Endodermal cell (in vitro differentiated cells): ENCODE results near the gene CD19. TPM values are rescaled to one million over a fixed set of nuclear protein-coding genes. Genes with fewer than 3 reads are reported as not detected.

Experiments used
- DNase-seq: peaks from one replicate; pipeline ENCODE4 v3.0.0-alpha.2; 2017
- H3K27ac ChIP-seq: 2 replicates; pipeline ENCODE4 v1.5.1; 2013; ENCODE audit warnings: mild to moderate bottlenecking, low read depth, low read length, moderate library complexity
- H3K27me3 ChIP-seq: 2 replicates; pipeline ENCODE4 v1.6.1; 2013; ENCODE audit warnings: mild to moderate bottlenecking, low read length, moderate library complexity; ENCODE audit not compliant: insufficient read depth, control insufficient read depth, poor library complexity, severe bottlenecking
- H3K36me3 ChIP-seq: 2 replicates; pipeline ENCODE4 v1.7.0; 2013; ENCODE audit warnings: mild to moderate bottlenecking, low read length, moderate library complexity; ENCODE audit not compliant: control insufficient read depth, insufficient read depth
- H3K4me1 ChIP-seq: one replicate; pipeline ENCODE4 v1.7.0; 2013; ENCODE audit warnings: low read length; ENCODE audit not compliant: control insufficient read depth, insufficient read depth
- H3K4me3 ChIP-seq: 2 replicates; pipeline ENCODE4 v1.5.1; 2013; ENCODE audit warnings: mild to moderate bottlenecking, low read length, moderate library complexity
- H3K9ac ChIP-seq: 2 replicates; pipeline ENCODE4 v1.6.1; 2013; ENCODE audit warnings: mild to moderate bottlenecking, low read length, moderate library complexity; ENCODE audit not compliant: poor library complexity, severe bottlenecking; ENCODE audit errors: extremely low read depth
- H3K9me3 ChIP-seq: 2 replicates; pipeline ENCODE4 v1.6.1; 2013; ENCODE audit warnings: mild to moderate bottlenecking, low read length, moderate library complexity; ENCODE audit not compliant: control insufficient read depth
- H3K27ac Mint-ChIP-seq: 2 replicates; pipeline ENCODE4 v1.8.0; 2020; ENCODE audit warnings: mixed read lengths
- H3K27me3 Mint-ChIP-seq: 2 replicates; pipeline ENCODE4 v1.8.0; 2021; ENCODE audit warnings: mild to moderate bottlenecking, mixed read lengths; ENCODE audit not compliant: insufficient read depth
- H3K36me3 Mint-ChIP-seq: 2 replicates; pipeline ENCODE4 v1.8.0; 2020; ENCODE audit warnings: low read depth, mixed read lengths
- H3K4me1 Mint-ChIP-seq: 2 replicates; pipeline ENCODE4 v1.8.0; 2020; ENCODE audit warnings: mixed read lengths
- H3K4me3 Mint-ChIP-seq: 2 replicates; pipeline ENCODE4 v1.8.0; 2020; ENCODE audit warnings: mild to moderate bottlenecking, moderate library complexity, mixed read lengths
- H3K9me3 Mint-ChIP-seq: 2 replicates; pipeline ENCODE4 v1.8.0; 2020; ENCODE audit warnings: mild to moderate bottlenecking, mixed read lengths
- WGBS, 2 experiments: methylation state at CpG; one replicate each; pipeline versions ENCODE4 v1.1.5 to v1.1.7; 2013; ENCODE audit warnings: missing lambda C conversion rate in 2 of 2, mixed read lengths in 1 of 2; ENCODE audit not compliant: insufficient coverage in 1 of 2, insufficient read length in 1 of 2; 5-methylcytosine and 5-hydroxymethylcytosine counted together
- long read RNA-seq, 4 experiments: library from polyadenylated mRNA in 2 of 4; library from RNA in 1 of 4; library from capped mRNA in 1 of 4; stranded (forward) in 3 of 4; unstranded in 1 of 4; transcript quantifications; one replicate each; pipeline ENCODE4 v2.0.0, GENCODE V29; 2020 to 2021; ENCODE audit warnings: inconsistent platforms in 1 of 4
- polyA plus RNA-seq, 2 experiments: library from polyadenylated mRNA; stranded (reverse); fragments of 50-300 nt; gene quantifications; one replicate each; pipeline ENCODE4 v1.2.3, GENCODE V29; 2013
- total RNA-seq, 2 donors: library from RNA; stranded (reverse); fragmentation: NEBNext Ultra II Directional in 1 of 2; extraction: Animal tissue kit (Norgen Biotek cat#: 25700) in 1 of 2; gene quantifications; 2 replicates in 1 of 2; 3 replicates in 1 of 2; pipeline ENCODE4 v1.2.1, GENCODE V29; 2021
- TF ChIP-seq, protein P1 (sequence below): fragments of 200-600 bp; sonication (generic); conservative IDR thresholded peaks from 2 replicates; pipeline ENCODE4 v1.5.0; 2021; ENCODE audit warnings: antibody characterized with exemption, mild to moderate bottlenecking

The CD19 gene
- total RNA-seq: not detected
- polyA plus RNA-seq (2013, experiment 1 of 2): not detected
- polyA plus RNA-seq (2013, experiment 2 of 2): not detected
- long read RNA-seq, experiment 1: 0 reads
- long read RNA-seq, experiment 2: 0 reads
- long read RNA-seq, experiment 3: 0 reads
- long read RNA-seq, experiment 4: 0 reads

DNA sequence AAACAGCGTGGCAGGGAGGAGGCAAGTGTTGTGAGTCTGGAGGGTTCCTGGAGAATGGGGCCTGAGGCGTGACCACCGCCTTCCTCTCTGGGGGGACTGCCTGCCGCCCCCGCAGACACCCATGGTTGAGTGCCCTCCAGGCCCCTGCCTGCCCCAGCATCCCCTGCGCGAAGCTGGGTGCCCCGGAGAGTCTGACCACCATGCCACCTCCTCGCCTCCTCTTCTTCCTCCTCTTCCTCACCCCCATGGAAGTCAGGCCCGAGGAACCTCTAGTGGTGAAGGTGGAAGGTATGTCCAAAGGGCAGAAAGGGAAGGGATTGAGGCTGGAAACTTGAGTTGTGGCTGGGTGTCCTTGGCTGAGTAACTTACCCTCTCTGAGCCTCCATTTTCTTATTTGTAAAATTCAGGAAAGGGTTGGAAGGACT lies at the start of gene CD19:
Gene CD19, plus strand, starts transcription at position 171 of the 425 bp plus-strand sequence. Its CDS starts 30 bp downstream, at position 201.
- Mint-ChIP-seq H3K9me3 (no peaks in the 10 kb centered on the region), H3K36me3 (no peaks in the 10 kb centered on the region), H3K4me3 (no peak within 1 kb of the TSS), H3K4me1 (peaks cover 6% of the 10 kb centered on the region), H3K27ac (peak within 1 kb of the TSS; percentile 69), H3K27me3 (peaks cover 12% of the 10 kb centered on the region)
- no peaks in the 10 kb centered on the region for H3K27me3 ChIP-seq
- no peaks in the 10 kb centered on the region for H3K36me3 ChIP-seq
- peak within 1 kb of the TSS; percentile 44 for H3K27ac ChIP-seq
- no peaks in the 10 kb centered on the region for H3K4me1 ChIP-seq
- no peaks in the 10 kb centered on the region for H3K9me3 ChIP-seq
- TF ChIP-seq, protein P1, sequence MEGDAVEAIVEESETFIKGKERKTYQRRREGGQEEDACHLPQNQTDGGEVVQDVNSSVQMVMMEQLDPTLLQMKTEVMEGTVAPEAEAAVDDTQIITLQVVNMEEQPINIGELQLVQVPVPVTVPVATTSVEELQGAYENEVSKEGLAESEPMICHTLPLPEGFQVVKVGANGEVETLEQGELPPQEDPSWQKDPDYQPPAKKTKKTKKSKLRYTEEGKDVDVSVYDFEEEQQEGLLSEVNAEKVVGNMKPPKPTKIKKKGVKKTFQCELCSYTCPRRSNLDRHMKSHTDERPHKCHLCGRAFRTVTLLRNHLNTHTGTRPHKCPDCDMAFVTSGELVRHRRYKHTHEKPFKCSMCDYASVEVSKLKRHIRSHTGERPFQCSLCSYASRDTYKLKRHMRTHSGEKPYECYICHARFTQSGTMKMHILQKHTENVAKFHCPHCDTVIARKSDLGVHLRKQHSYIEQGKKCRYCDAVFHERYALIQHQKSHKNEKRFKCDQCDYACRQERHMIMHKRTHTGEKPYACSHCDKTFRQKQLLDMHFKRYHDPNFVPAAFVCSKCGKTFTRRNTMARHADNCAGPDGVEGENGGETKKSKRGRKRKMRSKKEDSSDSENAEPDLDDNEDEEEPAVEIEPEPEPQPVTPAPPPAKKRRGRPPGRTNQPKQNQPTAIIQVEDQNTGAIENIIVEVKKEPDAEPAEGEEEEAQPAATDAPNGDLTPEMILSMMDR: no peak
- H3K4me3 ChIP-seq: no peak within 1 kb of the TSS
- DNase-seq: no peak
- 93 to 96% methylated on average over 3 to 8 of the region's 10 CpGs for WGBS, 2 experiments
- H3K9ac ChIP-seq: no peak within 1 kb of the TSS

DNA sequence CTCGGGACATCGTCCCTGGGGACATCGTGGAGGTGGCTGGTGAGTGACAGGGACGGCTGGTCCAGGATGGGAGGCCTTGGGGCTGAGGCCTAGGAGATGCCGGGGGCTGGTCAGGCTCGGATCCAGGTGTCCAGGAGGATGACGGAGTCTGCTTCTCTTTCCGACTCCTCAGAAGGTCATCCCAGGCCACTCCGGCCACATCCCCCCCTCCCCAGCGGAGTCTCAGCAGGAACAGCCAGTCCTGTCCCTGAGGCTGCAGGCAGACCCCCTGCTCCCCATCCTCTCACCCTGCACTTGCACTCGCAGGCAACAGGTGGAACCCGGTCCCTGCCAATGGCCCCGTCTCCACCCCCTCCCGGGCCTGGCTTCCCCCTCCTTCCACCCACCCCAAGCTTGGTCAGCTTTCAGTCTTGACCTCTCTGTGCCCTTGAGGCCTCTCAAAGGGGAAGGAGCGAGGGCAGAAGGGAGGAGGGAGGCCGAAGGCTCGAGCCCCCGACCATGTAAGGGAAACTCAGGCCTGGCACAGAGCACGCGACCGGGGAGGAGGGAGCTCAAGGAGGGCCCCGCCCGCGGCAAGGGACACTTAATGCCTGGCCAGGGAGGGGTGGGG lies 49.1 kb upstream of the CD19 start:
- H3K4me3 ChIP-seq: no peak overlapping the region
- Mint-ChIP-seq H3K9me3 (no peaks in the 10 kb centered on the region), H3K27me3 (peaks cover 23% of the 10 kb centered on the region), H3K4me3 (no peak overlapping the region), H3K4me1 (peaks cover 7% of the 10 kb centered on the region), H3K27ac (no peak overlapping the region), H3K36me3 (no peaks in the 10 kb centered on the region)
- H3K27me3 ChIP-seq: peaks cover 13% of the 10 kb centered on the region
- TF ChIP-seq, protein P1: no peak
- WGBS, 2 experiments: 72 to 79% methylated on average over 10 to 24 of the region's 24 CpGs
- H3K9me3 ChIP-seq: no peaks in the 10 kb centered on the region
- no peak overlapping the region for H3K9ac ChIP-seq
- H3K4me1 ChIP-seq: peaks cover 3% of the 10 kb centered on the region
- no peak overlapping the region for H3K27ac ChIP-seq
- peak; percentile 70 for DNase-seq
- no peaks in the 10 kb centered on the region for H3K36me3 ChIP-seq

DNA sequence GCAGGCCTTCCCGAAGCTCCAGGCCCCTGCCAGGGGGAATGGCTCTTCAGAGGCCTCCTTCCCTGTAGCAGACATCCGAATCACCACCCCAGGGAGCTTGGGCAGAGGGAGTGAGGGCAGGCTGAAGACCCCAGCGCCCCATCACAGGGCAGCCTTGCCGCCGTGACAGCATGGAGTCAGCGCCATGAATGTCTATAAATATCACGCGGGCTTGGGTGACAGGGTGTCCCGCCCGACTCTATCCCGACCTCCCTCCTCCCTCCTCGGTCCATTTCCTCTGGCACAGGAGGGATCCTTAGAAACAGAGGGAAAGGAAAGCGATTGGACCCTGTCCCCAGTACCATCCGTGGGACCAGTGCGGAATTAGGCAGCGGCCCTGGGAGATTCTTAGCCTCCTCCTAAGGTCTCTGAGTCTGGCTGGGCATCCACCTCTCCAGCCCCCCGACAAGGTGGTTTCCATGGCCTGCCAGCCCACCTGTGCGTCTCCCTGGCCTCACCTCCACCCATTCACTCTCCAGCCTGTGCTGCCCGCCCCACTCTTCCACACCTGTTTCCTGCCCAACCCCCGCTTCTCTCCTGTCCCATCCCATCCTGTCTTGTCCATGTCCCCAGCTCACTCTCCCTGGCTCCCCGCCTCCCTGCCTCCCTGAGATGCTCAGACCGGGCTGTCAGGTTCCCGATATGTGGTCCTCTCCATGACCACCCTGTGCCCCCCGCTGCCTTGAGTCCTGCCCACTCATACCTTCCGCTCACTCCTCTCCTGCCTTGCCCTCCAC lies 48.4 kb upstream of the CD19 start:
- WGBS, 2 experiments: 85 to 94% methylated on average over 16 to 25 of the region's 25 CpGs
- Histone ChIP-seq H3K4me3 (no peak overlapping the region), H3K9me3 (no peaks in the 10 kb centered on the region), H3K27me3 (peaks cover 13% of the 10 kb centered on the region), H3K9ac (no peak overlapping the region), H3K27ac (no peak overlapping the region), H3K36me3 (no peaks in the 10 kb centered on the region), H3K4me1 (peaks cover 3% of the 10 kb centered on the region)
- H3K27ac Mint-ChIP-seq: no peak overlapping the region
- H3K4me1 Mint-ChIP-seq: peaks cover 7% of the 10 kb centered on the region
- H3K9me3 Mint-ChIP-seq: no peaks in the 10 kb centered on the region
- no peak overlapping the region for H3K4me3 Mint-ChIP-seq
- H3K36me3 Mint-ChIP-seq: no peaks in the 10 kb centered on the region
- H3K27me3 Mint-ChIP-seq: peaks cover 23% of the 10 kb centered on the region
- no peak for DNase-seq
- TF ChIP-seq, protein P1: no peak
